ENCODE results near the gene DYNLL1. TPM values are rescaled to one million over a fixed set of nuclear protein-coding genes. Genes with fewer than 3 reads are reported as not detected.

The DYNLL1 gene
- polyA plus RNA-seq, 2 of the 4 experiments (the other 2 are of a cell fraction), result 735 to 744 TPM

DNA sequence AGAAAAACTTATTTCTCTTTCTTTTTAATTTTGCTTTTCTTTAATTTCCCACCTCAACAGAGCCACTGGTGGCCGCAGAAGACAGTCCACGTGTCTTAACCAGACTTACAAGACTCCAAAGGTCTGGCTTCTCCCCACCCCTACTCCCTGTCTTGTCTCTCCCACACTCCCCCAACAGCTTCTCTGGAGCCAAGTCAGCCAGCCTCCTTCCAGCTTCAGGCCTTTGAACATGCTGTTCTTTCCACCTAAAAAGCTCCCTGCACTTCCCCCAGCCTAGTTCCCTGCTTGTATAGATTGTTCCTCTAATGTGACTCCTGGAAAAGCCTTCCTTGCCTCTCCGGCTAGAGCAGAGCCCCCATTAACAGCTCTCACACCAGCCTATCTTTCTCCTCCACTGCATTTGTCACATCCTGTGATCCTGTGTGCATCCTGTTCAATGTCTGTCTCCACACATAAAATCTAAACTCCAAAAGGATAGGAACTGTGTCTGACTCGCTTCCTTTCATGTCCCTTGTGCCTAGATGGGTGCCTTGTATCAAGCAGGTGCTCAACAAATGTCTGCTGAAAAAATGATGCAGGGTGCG, 7.8 kb upstream of the DYNLL1 start:
- CTCF ChIA-PET, result interaction anchor here (0.6 kb wide), 1 partner anchor 574 kb away, joined by 4 read pairs; no protein-coding TSS in a partner anchor
- WGBS (ENCODE audit: missing lambda C conversion rate), result 74% methylated on average over 5 of the region's 5 CpGs
- no peak for FAIRE-seq
- Histone ChIP-seq H3K9me3 (no peaks in the 10 kb centered on the region), H3K4me1 (no peaks in the 10 kb centered on the region), H3K4me3 (no peak overlapping the region), H3K27ac (no peak overlapping the region), H3K4me2 (no peak overlapping the region)
- no peak for ATAC-seq
- no peak for DNase-seq (ENCODE audit: low read depth in 1 of 2, low spot score in 1 of 2)
- TF ChIP-seq TFCP2L1 (CRISPR knock-in tag; IDR thresholded peaks at IDR 0.05), result no peak
- TF ChIP-seq, protein P1, sequence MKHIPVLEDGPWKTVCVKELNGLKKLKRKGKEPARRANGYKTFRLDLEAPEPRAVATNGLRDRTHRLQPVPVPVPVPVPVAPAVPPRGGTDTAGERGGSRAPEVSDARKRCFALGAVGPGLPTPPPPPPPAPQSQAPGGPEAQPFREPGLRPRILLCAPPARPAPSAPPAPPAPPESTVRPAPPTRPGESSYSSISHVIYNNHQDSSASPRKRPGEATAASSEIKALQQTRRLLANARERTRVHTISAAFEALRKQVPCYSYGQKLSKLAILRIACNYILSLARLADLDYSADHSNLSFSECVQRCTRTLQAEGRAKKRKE (CRISPR knock-in tag; IDR thresholded peaks at IDR 0.05; ENCODE audit: low read depth), result no peak
- TF ChIP-seq FOXS1 (CRISPR knock-in tag; IDR thresholded peaks at IDR 0.05), result no peak
- no peak for TF ChIP-seq EHMT2 (IDR thresholded peaks at IDR 0.05; ENCODE audit: low read depth)
- TF ChIP-seq RAD21 (conservative IDR thresholded peaks at IDR 0.05 in 1 of 2, IDR thresholded peaks at IDR 0.05 in 1 of 2), result no peak
- no peak for TF ChIP-seq JUN (IDR thresholded peaks at IDR 0.05)
- TF ChIP-seq HOXB13 (CRISPR knock-in tag; IDR thresholded peaks at IDR 0.05; ENCODE audit: low read depth), result no peak
- TF ChIP-seq KDM5A (IDR thresholded peaks at IDR 0.05), result no peak
- no peak for TF ChIP-seq ZNF302 (CRISPR knock-in tag; IDR thresholded peaks at IDR 0.05)
- TF ChIP-seq, protein P2, sequence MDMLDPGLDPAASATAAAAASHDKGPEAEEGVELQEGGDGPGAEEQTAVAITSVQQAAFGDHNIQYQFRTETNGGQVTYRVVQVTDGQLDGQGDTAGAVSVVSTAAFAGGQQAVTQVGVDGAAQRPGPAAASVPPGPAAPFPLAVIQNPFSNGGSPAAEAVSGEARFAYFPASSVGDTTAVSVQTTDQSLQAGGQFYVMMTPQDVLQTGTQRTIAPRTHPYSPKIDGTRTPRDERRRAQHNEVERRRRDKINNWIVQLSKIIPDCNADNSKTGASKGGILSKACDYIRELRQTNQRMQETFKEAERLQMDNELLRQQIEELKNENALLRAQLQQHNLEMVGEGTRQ (IDR thresholded peaks at IDR 0.05), result no peak
- no peak for TF ChIP-seq TP53 (CRISPR knock-in tag; IDR thresholded peaks at IDR 0.05)
- TF ChIP-seq CHD2 (IDR thresholded peaks at IDR 0.05; ENCODE audit: low read length, partially characterized antibody), result no peak
- no peak for TF ChIP-seq MAFK (IDR thresholded peaks at IDR 0.05; ENCODE audit: partially characterized antibody)
- TF ChIP-seq FOSL2 (IDR thresholded peaks at IDR 0.05), result no peak
- TF ChIP-seq FOSL2 (CRISPR knock-in tag; IDR thresholded peaks at IDR 0.05), result no peak
- TF ChIP-seq FOSB (CRISPR knock-in tag; IDR thresholded peaks at IDR 0.05), result no peak
- TF ChIP-seq ESRRA (IDR thresholded peaks at IDR 0.05; ENCODE audit: borderline replicate concordance, low read length), result no peak
- TF ChIP-seq MAZ (IDR thresholded peaks at IDR 0.05; ENCODE audit: borderline replicate concordance, low read depth, low read length), result no peak
- TF ChIP-seq RNF2 (IDR thresholded peaks at IDR 0.05; ENCODE audit: borderline replicate concordance, low read depth), result no peak
- TF ChIP-seq, protein P3, sequence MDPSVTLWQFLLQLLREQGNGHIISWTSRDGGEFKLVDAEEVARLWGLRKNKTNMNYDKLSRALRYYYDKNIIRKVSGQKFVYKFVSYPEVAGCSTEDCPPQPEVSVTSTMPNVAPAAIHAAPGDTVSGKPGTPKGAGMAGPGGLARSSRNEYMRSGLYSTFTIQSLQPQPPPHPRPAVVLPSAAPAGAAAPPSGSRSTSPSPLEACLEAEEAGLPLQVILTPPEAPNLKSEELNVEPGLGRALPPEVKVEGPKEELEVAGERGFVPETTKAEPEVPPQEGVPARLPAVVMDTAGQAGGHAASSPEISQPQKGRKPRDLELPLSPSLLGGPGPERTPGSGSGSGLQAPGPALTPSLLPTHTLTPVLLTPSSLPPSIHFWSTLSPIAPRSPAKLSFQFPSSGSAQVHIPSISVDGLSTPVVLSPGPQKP (IDR thresholded peaks at IDR 0.05; ENCODE audit: low read depth, low read length), result no peak
- TF ChIP-seq KDM1A (IDR thresholded peaks at IDR 0.05; ENCODE audit: low read depth), result no peak
- POLR2A ChIA-PET, result no interaction called here

DNA sequence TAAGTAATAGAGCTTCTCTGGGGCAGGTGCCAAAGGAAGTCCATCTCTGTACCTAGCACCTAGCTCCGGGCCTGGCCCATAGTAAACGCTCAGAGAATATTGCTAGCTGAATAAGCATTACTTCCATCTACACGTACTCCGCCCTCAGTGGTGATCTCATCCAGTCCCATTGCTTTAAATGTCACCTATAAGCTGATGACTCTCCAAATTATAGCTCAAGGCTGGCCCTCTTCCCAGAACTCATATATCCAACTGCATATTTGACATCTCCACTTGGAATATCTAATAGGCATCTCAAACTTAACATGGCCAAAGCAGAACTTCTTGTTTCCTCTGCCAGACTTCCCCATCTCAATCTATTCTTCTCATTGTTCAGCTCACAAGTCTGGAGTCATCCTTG, 6.9 kb upstream of the DYNLL1 start:
- Histone ChIP-seq H3K4me2 (no peak overlapping the region), H3K9me3 (no peaks in the 10 kb centered on the region), H3K4me3 (no peak overlapping the region), H3K4me1 (no peaks in the 10 kb centered on the region), H3K27ac (no peak overlapping the region)
- no peak for TF ChIP-seq RAD21 (conservative IDR thresholded peaks at IDR 0.05 in 1 of 2, IDR thresholded peaks at IDR 0.05 in 1 of 2)
- TF ChIP-seq MAFK (IDR thresholded peaks at IDR 0.05; ENCODE audit: partially characterized antibody), result no peak
- no peak for TF ChIP-seq RCOR1 (IDR thresholded peaks at IDR 0.05; ENCODE audit: low read depth, low read length)
- no peak for TF ChIP-seq CHD4 (IDR thresholded peaks at IDR 0.05; ENCODE audit: borderline replicate concordance)
- TF ChIP-seq HOXA7 (CRISPR knock-in tag; IDR thresholded peaks at IDR 0.05), result no peak
- no peak for TF ChIP-seq NFE2L2 (conservative IDR thresholded peaks at IDR 0.05; ENCODE audit: low read length)
- TF ChIP-seq FOXS1 (CRISPR knock-in tag; IDR thresholded peaks at IDR 0.05), result no peak
- no peak for TF ChIP-seq RNF2 (IDR thresholded peaks at IDR 0.05; ENCODE audit: borderline replicate concordance, low read depth)
- TF ChIP-seq MYC (IDR thresholded peaks at IDR 0.05; ENCODE audit: borderline replicate concordance, low read length), result no peak
- TF ChIP-seq CHD2 (IDR thresholded peaks at IDR 0.05; ENCODE audit: low read length, partially characterized antibody), result no peak
- TF ChIP-seq PHF8 (IDR thresholded peaks at IDR 0.05; ENCODE audit: borderline replicate concordance, low read depth), result no peak
- TF ChIP-seq, protein P4, sequence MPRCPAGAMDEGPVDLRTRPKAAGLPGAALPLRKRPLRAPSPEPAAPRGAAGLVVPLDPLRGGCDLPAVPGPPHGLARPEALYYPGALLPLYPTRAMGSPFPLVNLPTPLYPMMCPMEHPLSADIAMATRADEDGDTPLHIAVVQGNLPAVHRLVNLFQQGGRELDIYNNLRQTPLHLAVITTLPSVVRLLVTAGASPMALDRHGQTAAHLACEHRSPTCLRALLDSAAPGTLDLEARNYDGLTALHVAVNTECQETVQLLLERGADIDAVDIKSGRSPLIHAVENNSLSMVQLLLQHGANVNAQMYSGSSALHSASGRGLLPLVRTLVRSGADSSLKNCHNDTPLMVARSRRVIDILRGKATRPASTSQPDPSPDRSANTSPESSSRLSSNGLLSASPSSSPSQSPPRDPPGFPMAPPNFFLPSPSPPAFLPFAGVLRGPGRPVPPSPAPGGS (IDR thresholded peaks at IDR 0.05), result no peak
- TF ChIP-seq, protein P5, sequence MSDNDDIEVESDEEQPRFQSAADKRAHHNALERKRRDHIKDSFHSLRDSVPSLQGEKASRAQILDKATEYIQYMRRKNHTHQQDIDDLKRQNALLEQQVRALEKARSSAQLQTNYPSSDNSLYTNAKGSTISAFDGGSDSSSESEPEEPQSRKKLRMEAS (IDR thresholded peaks at IDR 0.05), result no peak
- TF ChIP-seq NR3C1 (IDR thresholded peaks at IDR 0.05), result no peak
- no peak for TF ChIP-seq JUNB (IDR thresholded peaks at IDR 0.05)
- TF ChIP-seq POLR2AphosphoS2 (conservative IDR thresholded peaks at IDR 0.05; ENCODE audit: low read length), result no peak
- no peak for TF ChIP-seq ESRRA (IDR thresholded peaks at IDR 0.05; ENCODE audit: borderline replicate concordance, low read length)
- TF ChIP-seq HOXB13 (CRISPR knock-in tag; IDR thresholded peaks at IDR 0.05; ENCODE audit: low read depth), result no peak
- TF ChIP-seq, protein P2 (IDR thresholded peaks at IDR 0.05), result no peak
- 96% methylated on average over 4 of the region's 4 CpGs for WGBS (ENCODE audit: missing lambda C conversion rate)
- no peak for ATAC-seq
- CTCF ChIA-PET, result interaction anchor here (0.6 to 2.0 kb wide), 5 partner anchors 14 to 573 kb away, joined by 3 to 7 read pairs (median 4); partner anchors contain the start of gene SRSF9
- no peak for DNase-seq (ENCODE audit: low read depth in 1 of 2, low spot score in 1 of 2)
- no peak for FAIRE-seq
- POLR2A ChIA-PET, result no interaction called here

Measured in A549 (cell line).